ENCODE measurements around the gene FAM180B. TPM values are rescaled to one million over a fixed set of nuclear protein-coding genes. Genes with fewer than 3 reads are reported as not detected.
"Not testable (repeated sequence)": the region's sequence is repeated elsewhere in the genome, so short reads cannot be mapped to it uniquely, and the experiment has no call there.

The FAM180B gene
- polyA plus RNA-seq, 2 donors, result 0.02 TPM; not detected in 1

- Histone ChIP-seq H3K27me3 (ENCODE audit: control insufficient read depth in 1 of 2, insufficient read depth in 2 of 2, low read length in 2 of 2) (no peaks in the 10 kb centered on the region), H3K4me3 (ENCODE audit: low read depth in 1 of 2, low read length in 2 of 2) (peak overlapping the region; percentile 97 to 98), H3K27ac (ENCODE audit: low read depth in 2 of 2, low read length in 1 of 2) (peak overlapping the region; percentile 81 to 93), H3K4me1 (ENCODE audit: control insufficient read depth in 2 of 2, insufficient read depth in 2 of 2, low read length in 1 of 2) (no peaks in the 10 kb centered on the region), H3K9me3 (ENCODE audit: control insufficient read depth in 2 of 2, insufficient read depth in 1 of 2, low read depth in 1 of 2, low read length in 1 of 2) (no peaks in the 10 kb centered on the region), H3K36me3 (ENCODE audit: control insufficient read depth in 2 of 2, insufficient read depth in 2 of 2, low read length in 1 of 2) (no peaks in the 10 kb centered on the region)
- 1 to 2% methylated on average over 22 of the region's 22 CpGs for WGBS, 2 donors
Observed at GRCh38 chr11:47552056-47552565, 34.4 kb upstream of the FAM180B start.

GRCh38 chr11:47552566-47553405, 33.7 kb upstream of the FAM180B start, which contains the start of gene CELF1:
Gene CELF1, minus strand, starts transcription at chr11:47553132. Its CDS starts 53,609 bp downstream, at chr11:47499523.
- Histone ChIP-seq H3K27ac (ENCODE audit: low read depth in 2 of 2, low read length in 1 of 2) (peak within 1 kb of the TSS; percentile 81 to 93), H3K4me3 (ENCODE audit: low read depth in 1 of 2, low read length in 2 of 2) (peak within 1 kb of the TSS; percentile 97 to 98), H3K36me3 (ENCODE audit: control insufficient read depth in 2 of 2, insufficient read depth in 2 of 2, low read length in 1 of 2) (no peaks in the 10 kb centered on the region), H3K27me3 (ENCODE audit: control insufficient read depth in 1 of 2, insufficient read depth in 2 of 2, low read length in 2 of 2) (no peaks in the 10 kb centered on the region), H3K9me3 (ENCODE audit: control insufficient read depth in 2 of 2, insufficient read depth in 1 of 2, low read depth in 1 of 2, low read length in 1 of 2) (no peaks in the 10 kb centered on the region), H3K4me1 (ENCODE audit: control insufficient read depth in 2 of 2, insufficient read depth in 2 of 2, low read length in 1 of 2) (no peaks in the 10 kb centered on the region)
- WGBS, 2 donors, result 0 to 1% methylated on average over 54 to 89 of the region's 89 CpGs

- Histone ChIP-seq H3K9me3 (ENCODE audit: control insufficient read depth in 2 of 2, insufficient read depth in 1 of 2, low read depth in 1 of 2, low read length in 1 of 2) (no peaks in the 10 kb centered on the region), H3K27me3 (ENCODE audit: control insufficient read depth in 1 of 2, insufficient read depth in 2 of 2, low read length in 2 of 2) (no peaks in the 10 kb centered on the region), H3K36me3 (ENCODE audit: control insufficient read depth in 2 of 2, insufficient read depth in 2 of 2, low read length in 1 of 2) (no peaks in the 10 kb centered on the region), H3K4me1 (ENCODE audit: control insufficient read depth in 2 of 2, insufficient read depth in 2 of 2, low read length in 1 of 2) (no peaks in the 10 kb centered on the region), H3K4me3 (ENCODE audit: low read depth in 1 of 2, low read length in 2 of 2) (peak overlapping the region; percentile 97 to 98), H3K27ac (ENCODE audit: low read depth in 2 of 2, low read length in 1 of 2) (peak overlapping the region; percentile 78 to 79)
- 10 to 13% methylated on average over 9 of the region's 9 CpGs for WGBS, 2 donors
Observed at GRCh38 chr11:47553406-47553743, 33.1 kb upstream of the FAM180B start.

GRCh38 chr11:47557004-47557403, 29.5 kb upstream of the FAM180B start:
- WGBS, 2 donors, result 83 to 86% methylated on average over 12 of the region's 12 CpGs
- H3K4me1 ChIP-seq (ENCODE audit: control insufficient read depth in 2 of 2, insufficient read depth in 2 of 2, low read length in 1 of 2); H3K4me3 ChIP-seq (ENCODE audit: low read depth in 1 of 2, low read length in 2 of 2); H3K36me3 ChIP-seq (ENCODE audit: control insufficient read depth in 2 of 2, insufficient read depth in 2 of 2, low read length in 1 of 2); H3K27ac ChIP-seq (ENCODE audit: low read depth in 2 of 2, low read length in 1 of 2); H3K27me3 ChIP-seq (ENCODE audit: control insufficient read depth in 1 of 2, insufficient read depth in 2 of 2, low read length in 2 of 2); H3K9me3 ChIP-seq (ENCODE audit: control insufficient read depth in 2 of 2, insufficient read depth in 1 of 2, low read depth in 1 of 2, low read length in 1 of 2): not testable (repeated sequence)

GRCh38 chr11:47558695-47559094, 27.8 kb upstream of the FAM180B start:
- 98% methylated on average over 1 of the region's 1 CpG for WGBS, 2 donors
- Histone ChIP-seq H3K4me1 (ENCODE audit: control insufficient read depth in 2 of 2, insufficient read depth in 2 of 2, low read length in 1 of 2) (no peaks in the 10 kb centered on the region), H3K9me3 (ENCODE audit: control insufficient read depth in 2 of 2, insufficient read depth in 1 of 2, low read depth in 1 of 2, low read length in 1 of 2) (no peaks in the 10 kb centered on the region), H3K4me3 (ENCODE audit: low read depth in 1 of 2, low read length in 2 of 2) (no peak overlapping the region), H3K36me3 (ENCODE audit: control insufficient read depth in 2 of 2, insufficient read depth in 2 of 2, low read length in 1 of 2) (no peaks in the 10 kb centered on the region), H3K27me3 (ENCODE audit: control insufficient read depth in 1 of 2, insufficient read depth in 2 of 2, low read length in 2 of 2) (no peaks in the 10 kb centered on the region), H3K27ac (ENCODE audit: low read depth in 2 of 2, low read length in 1 of 2) (no peak overlapping the region)

GRCh38 chr11:47560426-47560825, 26.1 kb upstream of the FAM180B start:
- Histone ChIP-seq H3K4me3 (ENCODE audit: low read depth in 1 of 2, low read length in 2 of 2) (no peak overlapping the region), H3K36me3 (ENCODE audit: control insufficient read depth in 2 of 2, insufficient read depth in 2 of 2, low read length in 1 of 2) (no peaks in the 10 kb centered on the region), H3K4me1 (ENCODE audit: control insufficient read depth in 2 of 2, insufficient read depth in 2 of 2, low read length in 1 of 2) (no peaks in the 10 kb centered on the region), H3K9me3 (ENCODE audit: control insufficient read depth in 2 of 2, insufficient read depth in 1 of 2, low read depth in 1 of 2, low read length in 1 of 2) (no peaks in the 10 kb centered on the region), H3K27ac (ENCODE audit: low read depth in 2 of 2, low read length in 1 of 2) (no peak overlapping the region), H3K27me3 (ENCODE audit: control insufficient read depth in 1 of 2, insufficient read depth in 2 of 2, low read length in 2 of 2) (no peaks in the 10 kb centered on the region)
- 83 to 89% methylated on average over 2 of the region's 2 CpGs for WGBS, 2 donors

- H3K36me3 ChIP-seq (ENCODE audit: control insufficient read depth in 2 of 2, insufficient read depth in 2 of 2, low read length in 1 of 2); H3K4me3 ChIP-seq (ENCODE audit: low read depth in 1 of 2, low read length in 2 of 2); H3K4me1 ChIP-seq (ENCODE audit: control insufficient read depth in 2 of 2, insufficient read depth in 2 of 2, low read length in 1 of 2); H3K27ac ChIP-seq (ENCODE audit: low read depth in 2 of 2, low read length in 1 of 2); H3K27me3 ChIP-seq (ENCODE audit: control insufficient read depth in 1 of 2, insufficient read depth in 2 of 2, low read length in 2 of 2); H3K9me3 ChIP-seq (ENCODE audit: control insufficient read depth in 2 of 2, insufficient read depth in 1 of 2, low read depth in 1 of 2, low read length in 1 of 2): not testable (repeated sequence)
- WGBS, 2 donors, result 83 to 98% methylated on average over 4 of the region's 4 CpGs
Observed at GRCh38 chr11:47562393-47562792, 24.1 kb upstream of the FAM180B start.

GRCh38 chr11:47564366-47564765, 22.1 kb upstream of the FAM180B start:
- 89 to 92% methylated on average over 10 of the region's 10 CpGs for WGBS, 2 donors
- not testable (repeated sequence) for H3K36me3 ChIP-seq (ENCODE audit: control insufficient read depth in 2 of 2, insufficient read depth in 2 of 2, low read length in 1 of 2); H3K4me1 ChIP-seq (ENCODE audit: control insufficient read depth in 2 of 2, insufficient read depth in 2 of 2, low read length in 1 of 2); H3K27ac ChIP-seq (ENCODE audit: low read depth in 2 of 2, low read length in 1 of 2); H3K9me3 ChIP-seq (ENCODE audit: control insufficient read depth in 2 of 2, insufficient read depth in 1 of 2, low read depth in 1 of 2, low read length in 1 of 2); H3K27me3 ChIP-seq (ENCODE audit: control insufficient read depth in 1 of 2, insufficient read depth in 2 of 2, low read length in 2 of 2); H3K4me3 ChIP-seq (ENCODE audit: low read depth in 1 of 2, low read length in 2 of 2)

GRCh38 chr11:47564933-47565339, 21.5 kb upstream of the FAM180B start:
- 11 to 14% methylated on average over 8 to 11 of the region's 11 CpGs for WGBS, 2 donors
- Histone ChIP-seq H3K4me3 (ENCODE audit: low read depth in 1 of 2, low read length in 2 of 2) (peak overlapping the region; percentile 86 to 97), H3K27me3 (ENCODE audit: control insufficient read depth in 1 of 2, insufficient read depth in 2 of 2, low read length in 2 of 2) (no peaks in the 10 kb centered on the region), H3K9me3 (ENCODE audit: control insufficient read depth in 2 of 2, insufficient read depth in 1 of 2, low read depth in 1 of 2, low read length in 1 of 2) (no peaks in the 10 kb centered on the region), H3K36me3 (ENCODE audit: control insufficient read depth in 2 of 2, insufficient read depth in 2 of 2, low read length in 1 of 2) (no peaks in the 10 kb centered on the region), H3K4me1 (ENCODE audit: control insufficient read depth in 2 of 2, insufficient read depth in 2 of 2, low read length in 1 of 2) (peaks cover 0 to 2% of the 10 kb centered on the region in 2 donors), H3K27ac (ENCODE audit: low read depth in 2 of 2, low read length in 1 of 2) (peak overlapping the region; percentile 69 to 76)

Data from esophagus (tissue), 2 donors.